Measurements from ENCODE around the gene PLEKHG5.
"Not testable (repeated sequence)": the region's sequence is repeated elsewhere in the genome, so short reads cannot be mapped to it uniquely, and the experiment has no call there.

PLEKHG5 gene

GRCh38 chr1:6495540-6496364, 4.3 kb upstream of the PLEKHG5 start:
- no peak for DNase-seq

DNA sequence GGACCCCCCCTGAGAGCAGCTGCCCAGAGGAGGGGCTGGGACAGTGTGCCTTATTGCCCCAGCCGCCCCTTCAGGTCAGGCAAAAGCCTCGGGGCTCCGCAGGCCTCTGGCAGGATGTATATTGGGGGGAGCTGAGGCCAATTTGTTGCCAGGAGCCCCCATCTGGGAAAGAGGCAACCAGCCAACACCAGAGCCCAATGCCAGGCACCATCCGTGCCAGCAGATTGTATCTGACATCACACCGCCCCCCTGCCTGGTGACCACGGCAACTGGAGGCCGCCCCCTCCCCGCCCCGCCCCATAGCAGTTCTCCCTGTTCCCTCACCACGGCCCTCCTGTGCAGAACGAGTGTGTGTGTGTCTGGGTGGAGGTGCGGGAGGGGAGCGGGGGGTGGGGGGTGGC, 3.6 kb upstream of the PLEKHG5 start:
- no peak for DNase-seq

DNA sequence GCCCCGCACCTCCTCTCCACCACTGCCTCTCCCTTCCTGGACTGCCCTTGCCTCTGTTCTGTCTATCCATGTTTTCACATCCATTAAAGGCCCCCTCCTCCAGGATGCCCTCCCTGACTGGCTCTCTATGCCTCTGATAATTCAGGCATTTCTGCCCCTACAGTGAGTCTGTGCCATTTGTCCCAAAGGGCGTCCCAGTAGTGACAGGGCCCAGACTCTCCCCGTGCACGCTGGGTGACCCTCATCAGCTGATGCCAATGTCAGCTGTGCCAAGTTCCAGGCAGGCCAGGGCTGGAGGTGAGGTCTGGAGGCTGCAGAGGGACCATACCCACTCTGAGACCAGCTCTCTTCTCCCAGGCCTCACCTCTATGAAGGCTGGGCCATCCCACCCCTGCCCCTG, 3.2 kb upstream of the PLEKHG5 start:
- DNase-seq = no peak

GRCh38 chr1:6493834-6494223, 2.4 kb upstream of the PLEKHG5 start:
- DNase-seq = not testable (repeated sequence)

DNA sequence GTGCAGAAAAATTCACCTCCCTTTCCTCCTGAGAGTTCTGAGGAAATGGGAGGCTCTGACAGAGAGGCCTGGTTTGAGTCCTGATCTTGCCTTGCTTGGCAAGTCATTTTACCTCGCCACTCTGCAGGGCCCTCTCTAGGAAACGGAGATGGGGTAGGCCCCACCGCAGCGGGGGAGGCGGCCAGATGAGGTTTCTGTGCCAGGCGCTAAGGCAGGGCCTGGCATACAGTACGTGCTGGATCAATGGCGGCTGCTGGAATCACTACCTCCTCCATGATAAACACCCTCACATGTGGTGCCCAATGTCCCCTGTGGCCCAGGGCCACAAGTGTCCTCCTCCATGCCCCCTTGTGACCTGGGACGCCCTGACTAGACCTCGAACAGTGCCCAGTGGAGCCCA, 499 bp upstream of the PLEKHG5 start:
- no peak for DNase-seq

GRCh38 chr1:6491081-6491449, 402 bp downstream of the PLEKHG5 start:
- no peak for DNase-seq

- DNase-seq = peak; percentile 64
These were observed 1.0 kb downstream of the PLEKHG5 start for GRCh38 chr1:6490181-6491080.

DNA sequence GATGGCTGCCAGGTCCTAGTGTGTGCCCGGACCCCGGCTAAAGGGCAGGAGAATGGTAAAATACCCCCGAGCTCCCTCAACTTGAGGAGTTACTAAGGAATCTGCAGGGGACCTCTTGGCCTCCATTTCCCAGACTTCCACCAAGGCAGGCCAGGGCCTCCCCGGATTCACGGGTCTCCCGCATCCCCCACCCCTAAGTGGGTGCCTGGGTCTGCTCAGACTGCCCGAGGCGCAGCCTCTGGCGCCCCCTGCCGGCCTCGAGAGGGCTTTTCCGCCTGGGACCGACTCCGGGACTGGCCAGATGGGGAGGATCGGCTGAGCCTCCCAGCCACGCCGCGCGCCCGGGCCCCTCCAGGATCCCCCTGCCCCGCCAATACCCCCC, 1.7 kb downstream of the PLEKHG5 start:
- peak; percentile 82 for DNase-seq

GRCh38 chr1:6489383-6489765, 2.1 kb downstream of the PLEKHG5 start:
- no peak for DNase-seq

DNA sequence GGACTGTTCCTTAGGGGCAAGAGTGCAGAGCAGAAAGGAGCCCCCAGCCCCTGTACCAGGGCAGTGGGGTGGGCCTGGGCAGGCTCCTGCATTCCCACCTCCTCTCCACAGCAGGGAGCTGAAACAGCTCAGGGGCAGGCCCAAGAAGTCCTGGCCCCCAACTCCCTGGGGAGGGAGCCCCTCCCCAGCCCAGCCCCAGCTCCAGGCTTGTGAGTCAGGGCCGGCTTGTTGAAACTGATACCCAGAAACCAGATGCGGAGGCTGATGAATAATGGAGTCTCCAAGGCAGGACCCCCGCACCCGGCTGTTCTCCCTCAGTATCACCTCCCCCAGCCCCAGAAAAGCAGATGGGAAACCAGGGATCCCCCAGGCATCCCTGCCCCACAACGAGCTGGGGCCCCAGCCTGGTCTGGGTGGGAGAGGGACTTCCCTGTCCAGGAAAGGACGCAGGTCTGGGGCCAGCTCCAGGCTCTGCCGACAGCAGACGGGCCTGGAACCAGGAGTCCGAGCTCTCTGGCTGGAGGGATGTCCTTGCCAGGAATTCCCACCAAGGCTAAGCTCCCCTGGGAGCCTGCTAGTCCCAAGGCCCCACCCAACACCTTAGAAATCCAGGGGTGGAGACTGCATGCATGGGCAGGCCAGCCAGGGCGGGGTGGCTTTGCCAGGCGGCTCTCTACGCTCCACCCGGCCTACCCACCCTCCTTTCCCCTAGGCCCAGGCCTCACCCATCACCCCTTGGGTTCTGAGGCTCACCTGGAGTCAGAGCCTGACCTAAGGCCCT, 2.7 kb downstream of the PLEKHG5 start:
- DNase-seq = no peak

- no peak for DNase-seq
These were observed 3.5 kb downstream of the PLEKHG5 start for GRCh38 chr1:6487804-6488484.

DNA sequence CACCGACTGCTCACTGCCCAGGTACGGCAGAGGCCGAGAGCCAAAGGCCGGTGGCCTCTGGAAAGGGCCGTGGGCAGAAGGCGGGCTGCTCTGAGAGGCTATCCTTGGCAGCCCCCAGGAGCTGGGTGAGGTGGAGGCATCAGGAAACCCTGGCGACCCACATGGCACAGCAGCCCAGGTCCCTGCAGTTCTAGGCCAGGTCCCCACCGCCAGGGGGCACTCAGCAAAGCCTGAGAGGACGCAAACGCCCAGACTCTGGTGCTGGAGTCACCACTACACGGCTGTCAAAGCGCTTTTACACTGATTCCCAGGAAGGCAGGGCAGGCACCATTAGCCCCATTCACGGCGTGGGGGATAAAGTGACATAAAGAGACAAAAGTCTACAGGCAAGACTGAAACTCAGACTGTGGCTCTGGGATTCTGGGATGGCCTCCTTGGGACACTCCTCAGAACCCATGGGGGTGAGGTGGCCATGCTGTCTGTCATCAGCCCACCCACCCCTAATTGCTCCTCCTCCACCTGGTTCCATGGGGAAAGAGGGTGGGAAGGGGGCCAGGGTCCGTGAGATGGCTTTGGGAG, 4.9 kb downstream of the PLEKHG5 start:
- peak; percentile 89 for DNase-seq

GRCh38 chr1:6485168-6486101, 6.0 kb downstream of the PLEKHG5 start:
- DNase-seq = no peak

GRCh38 chr1:6484826-6485167, 6.7 kb downstream of the PLEKHG5 start:
- no peak for DNase-seq

DNA sequence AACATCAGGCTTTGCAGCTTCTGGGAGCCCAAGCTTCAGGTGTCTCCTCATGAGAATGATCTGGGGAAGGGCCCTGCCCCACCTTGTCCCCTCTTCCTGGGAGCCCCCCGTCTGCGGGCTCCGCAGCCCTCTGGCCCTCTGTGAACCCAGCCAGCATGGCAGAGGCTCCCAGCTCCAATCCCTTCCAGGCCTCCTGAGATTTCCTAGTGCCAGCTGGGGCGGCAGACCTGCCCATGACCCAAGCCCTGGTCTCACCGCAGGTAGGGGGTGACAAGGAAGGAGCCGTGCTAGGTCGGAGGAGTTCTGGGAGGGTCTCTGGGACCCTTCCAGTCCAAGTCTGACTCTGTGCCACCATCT, 7.7 kb downstream of the PLEKHG5 start:
- no peak for DNase-seq

- no peak for DNase-seq
These were observed 8.3 kb downstream of the PLEKHG5 start for GRCh38 chr1:6483017-6483760.

DNA sequence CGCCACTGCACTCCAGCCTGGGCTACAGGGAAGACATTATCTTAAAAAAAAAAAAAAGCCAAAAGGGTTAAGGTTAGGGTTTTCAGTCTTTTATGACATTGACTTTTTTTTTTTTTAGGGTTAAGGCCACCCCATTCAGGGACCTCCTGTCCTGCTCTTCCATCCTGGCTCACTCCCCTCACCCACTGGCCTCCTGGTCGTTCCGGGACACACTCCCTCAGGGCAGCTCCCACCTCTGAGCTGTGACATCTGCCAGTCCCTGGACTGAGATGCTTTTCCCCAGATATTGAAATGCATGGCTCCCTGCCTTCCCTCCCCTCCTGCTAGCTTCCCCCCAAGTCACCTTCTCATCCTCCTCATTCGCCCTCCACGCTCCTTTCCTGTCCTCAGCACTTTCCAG, 9.6 kb downstream of the PLEKHG5 start:
- no peak for DNase-seq

- DNase-seq = no peak
These were observed 14.2 kb downstream of the PLEKHG5 start for GRCh38 chr1:6477039-6477820.

GRCh38 chr1:6476483-6476882, 15.0 kb downstream of the PLEKHG5 start:
- DNase-seq = no peak

Data from activated naive CD4-positive, alpha-beta T cell treated with Interleukin-2 at 50 U/mL for 16 hours (primary cell).